GM13976 (cell line): ENCODE data around the gene BRI3BP.

ENCODE experiments used
- DNase-seq: peaks from one replicate; pipeline ENCODE4 v3.0.0; 2012; ENCODE audit warnings: low spot score
- CTCF ChIP-seq: IDR thresholded peaks from 2 replicates; pipeline ENCODE4 v1.5.1; 2012; ENCODE audit warnings: borderline replicate concordance, mild to moderate bottlenecking; ENCODE audit not compliant: insufficient read depth; ENCODE audit errors: extremely low read depth, missing control alignments, control extremely low read depth
- in situ Hi-C: fragments of 300-500 bp; cut with MboI; formaldehyde crosslinking; loops from one replicate; pipeline ENCODE4 v1.12.0; 2022; ENCODE audit warnings: low sequenced_read_pairs, mixed read lengths, inconsistent platforms; ENCODE audit not compliant: unreplicated experiment

BRI3BP gene

DNA sequence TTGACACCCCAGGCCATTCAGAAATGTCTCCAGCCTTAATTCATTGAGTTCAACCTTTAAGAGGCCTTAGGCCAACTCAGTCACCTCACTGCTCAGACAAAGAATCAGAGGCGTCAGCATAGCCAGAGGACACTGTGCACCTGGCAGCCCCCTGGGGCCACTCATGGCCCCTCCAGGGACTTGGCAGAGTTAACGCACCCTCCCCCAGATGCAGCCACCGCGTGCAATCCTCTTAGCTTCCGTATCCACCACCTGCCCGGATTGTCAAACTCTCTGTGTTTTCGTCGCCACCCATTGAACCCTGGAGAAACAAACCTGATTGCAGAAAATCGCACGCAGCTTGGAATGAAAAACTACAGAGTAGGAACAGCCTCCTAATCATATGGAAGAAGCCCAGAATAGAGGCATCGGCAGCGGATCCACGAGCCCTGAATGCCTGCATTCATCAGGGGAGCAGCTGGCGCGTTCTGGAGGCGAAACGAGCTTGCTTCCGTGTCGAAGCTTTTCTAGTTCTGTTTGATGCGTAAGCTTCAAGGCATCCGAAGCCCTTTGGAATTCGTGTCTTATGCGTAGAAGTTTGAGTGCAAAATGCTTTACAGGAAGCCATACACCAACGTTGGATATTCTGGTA lies 22.4 kb downstream of the BRI3BP start:
- in situ Hi-C loops, result no loop called here
- DNase-seq, result no peak
- no peak for TF ChIP-seq CTCF

DNA sequence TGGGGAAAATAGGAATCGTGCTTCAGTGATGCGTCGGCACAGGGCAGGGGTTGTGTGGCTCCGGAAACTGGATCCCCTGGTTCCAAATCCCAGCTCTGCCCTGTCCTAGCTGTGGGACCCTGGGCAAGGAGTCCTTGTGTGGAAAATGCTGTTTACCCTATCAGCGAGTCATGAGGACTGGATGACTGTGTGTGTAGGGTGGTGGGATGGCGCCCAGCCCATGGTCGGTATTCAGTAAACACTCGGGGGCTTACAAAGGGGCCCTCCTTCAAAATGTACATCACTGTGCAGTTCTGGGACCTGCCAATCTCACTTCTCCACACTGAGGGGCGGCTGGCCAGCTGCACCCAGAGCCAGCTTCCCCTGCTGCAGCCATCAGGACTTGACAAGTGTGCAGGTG lies 24.4 kb downstream of the BRI3BP start:
- DNase-seq, result no peak
- no peak for TF ChIP-seq CTCF
- in situ Hi-C loops, result no loop called here

DNA sequence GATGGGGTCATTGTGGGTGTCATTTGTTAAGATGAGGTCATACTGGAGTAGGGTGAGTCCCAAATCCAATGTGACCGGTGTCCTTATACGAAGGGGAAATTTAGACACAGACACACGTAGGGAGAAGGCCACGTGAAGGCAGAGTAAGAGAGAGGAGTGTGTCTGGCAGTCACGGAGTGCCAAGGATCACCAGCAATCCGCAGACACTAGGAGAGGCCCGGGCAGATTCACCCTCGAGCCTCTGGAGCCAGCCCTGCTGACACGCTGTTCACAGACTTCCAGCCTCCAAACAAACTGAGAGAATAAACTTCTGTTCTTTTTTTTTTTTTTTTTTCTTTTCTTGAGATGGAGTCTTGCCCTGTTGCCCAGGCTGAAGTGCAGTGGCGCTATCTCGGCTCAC lies 24.9 kb downstream of the BRI3BP start:
- no peak for DNase-seq
- no peak for TF ChIP-seq CTCF
- in situ Hi-C loops, result no loop called here

GRCh38 chr12:125021096-125021495 lies 27.7 kb downstream of the BRI3BP start:
- no peak for TF ChIP-seq CTCF
- in situ Hi-C loops, result no loop called here
- no peak for DNase-seq

DNA sequence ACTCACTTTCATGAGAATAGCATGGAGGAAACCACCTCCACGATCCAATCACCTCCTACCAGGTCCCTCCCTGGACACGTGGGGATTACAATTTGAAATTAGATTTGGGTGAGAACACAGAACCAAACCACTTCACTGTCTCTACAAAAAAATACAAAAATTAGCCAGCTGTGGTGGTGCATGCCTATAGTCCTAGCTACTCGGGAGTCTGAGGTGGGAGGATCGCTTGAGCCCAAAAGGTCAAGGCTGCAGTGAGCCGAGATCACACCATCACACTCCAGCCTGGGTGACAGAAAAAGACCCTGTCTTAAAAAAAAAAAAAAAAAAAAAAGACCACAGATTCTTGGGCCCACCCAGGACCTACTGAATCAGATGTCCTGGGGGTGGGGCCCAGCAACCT lies 28.3 kb downstream of the BRI3BP start:
- TF ChIP-seq CTCF, result no peak
- in situ Hi-C loops, result no loop called here

GRCh38 chr12:125023065-125023464 lies 29.6 kb downstream of the BRI3BP start:
- in situ Hi-C loops, result no loop called here
- TF ChIP-seq CTCF, result no peak
- no peak for DNase-seq

More for the DNA sequence above, 28.3 kb downstream of the BRI3BP start:
- DNase-seq, result no peak

DNA sequence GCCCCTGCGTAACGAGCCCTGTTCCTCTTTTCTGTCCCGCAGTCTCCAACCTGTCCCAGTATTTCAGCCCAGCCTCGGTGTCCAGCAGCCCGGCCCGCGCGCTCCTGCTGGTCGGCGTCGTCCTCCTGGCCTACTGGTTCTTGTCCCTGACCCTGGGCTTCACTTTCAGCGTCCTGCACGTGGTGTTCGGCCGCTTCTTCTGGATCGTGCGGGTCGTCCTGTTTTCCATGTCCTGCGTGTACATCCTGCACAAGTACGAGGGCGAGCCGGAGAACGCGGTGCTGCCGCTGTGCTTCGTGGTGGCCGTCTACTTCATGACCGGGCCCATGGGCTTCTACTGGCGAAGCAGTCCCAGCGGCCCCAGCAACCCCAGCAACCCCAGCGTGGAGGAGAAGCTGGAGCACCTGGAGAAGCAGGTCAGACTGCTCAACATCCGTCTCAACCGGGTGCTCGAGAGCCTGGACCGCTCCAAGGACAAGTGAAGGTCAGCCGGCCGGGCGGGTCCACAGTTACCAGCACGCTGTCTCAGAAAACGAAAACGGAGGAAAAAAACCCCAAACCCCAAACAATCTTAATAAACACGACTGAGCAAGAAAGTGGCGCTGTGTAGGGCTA lies 31.6 kb downstream of the BRI3BP start:
- no peak for TF ChIP-seq CTCF
- DNase-seq, result no peak
- in situ Hi-C loops, result no loop called here
